Measurements from ENCODE around the gene ZNF414.
"Not testable (repeated sequence)": the region's sequence is repeated elsewhere in the genome, so short reads cannot be mapped to it uniquely, and the experiment has no call there.

- not testable (repeated sequence) for TF ChIP-seq ZFP30 (CRISPR knock-in tag; IDR thresholded peaks at IDR 0.05); ARNTL (CRISPR knock-in tag; IDR thresholded peaks at IDR 0.05; ENCODE audit: borderline replicate concordance, low read depth); ZNF70 (CRISPR knock-in tag; IDR thresholded peaks at IDR 0.05); ESRRG (CRISPR knock-in tag; IDR thresholded peaks at IDR 0.05); SNAI2 (CRISPR knock-in tag; IDR thresholded peaks at IDR 0.05); RARB (CRISPR knock-in tag; IDR thresholded peaks at IDR 0.05); PATZ1 (CRISPR knock-in tag; IDR thresholded peaks at IDR 0.05; ENCODE audit: borderline replicate concordance); CSRNP3 (CRISPR knock-in tag; IDR thresholded peaks at IDR 0.05); PPARA (CRISPR knock-in tag; IDR thresholded peaks at IDR 0.05; ENCODE audit: borderline replicate concordance); ZFP3 (CRISPR knock-in tag; IDR thresholded peaks at IDR 0.05)
- TF ChIP-seq, protein P1, sequence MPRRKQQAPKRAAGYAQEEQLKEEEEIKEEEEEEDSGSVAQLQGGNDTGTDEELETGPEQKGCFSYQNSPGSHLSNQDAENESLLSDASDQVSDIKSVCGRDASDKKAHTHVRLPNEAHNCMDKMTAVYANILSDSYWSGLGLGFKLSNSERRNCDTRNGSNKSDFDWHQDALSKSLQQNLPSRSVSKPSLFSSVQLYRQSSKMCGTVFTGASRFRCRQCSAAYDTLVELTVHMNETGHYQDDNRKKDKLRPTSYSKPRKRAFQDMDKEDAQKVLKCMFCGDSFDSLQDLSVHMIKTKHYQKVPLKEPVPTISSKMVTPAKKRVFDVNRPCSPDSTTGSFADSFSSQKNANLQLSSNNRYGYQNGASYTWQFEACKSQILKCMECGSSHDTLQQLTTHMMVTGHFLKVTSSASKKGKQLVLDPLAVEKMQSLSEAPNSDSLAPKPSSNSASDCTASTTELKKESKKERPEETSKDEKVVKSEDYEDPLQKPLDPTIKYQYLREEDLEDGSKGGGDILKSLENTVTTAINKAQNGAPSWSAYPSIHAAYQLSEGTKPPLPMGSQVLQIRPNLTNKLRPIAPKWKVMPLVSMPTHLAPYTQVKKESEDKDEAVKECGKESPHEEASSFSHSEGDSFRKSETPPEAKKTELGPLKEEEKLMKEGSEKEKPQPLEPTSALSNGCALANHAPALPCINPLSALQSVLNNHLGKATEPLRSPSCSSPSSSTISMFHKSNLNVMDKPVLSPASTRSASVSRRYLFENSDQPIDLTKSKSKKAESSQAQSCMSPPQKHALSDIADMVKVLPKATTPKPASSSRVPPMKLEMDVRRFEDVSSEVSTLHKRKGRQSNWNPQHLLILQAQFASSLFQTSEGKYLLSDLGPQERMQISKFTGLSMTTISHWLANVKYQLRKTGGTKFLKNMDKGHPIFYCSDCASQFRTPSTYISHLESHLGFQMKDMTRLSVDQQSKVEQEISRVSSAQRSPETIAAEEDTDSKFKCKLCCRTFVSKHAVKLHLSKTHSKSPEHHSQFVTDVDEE (CRISPR knock-in tag; IDR thresholded peaks at IDR 0.05) = not testable (repeated sequence)
These were observed 590 bp upstream of the ZNF414 start for GRCh38 chr19:8514505-8515009.

Measured in SK-N-SH treated with all-trans-retinoic acid at 6 μM for 48 hours (cell line).